IMR-90 (cell line): ENCODE results near the gene SLBP. TPM values are rescaled to one million over a fixed set of nuclear protein-coding genes. Genes with fewer than 3 reads are reported as not detected.

Source experiments
- ATAC-seq: fragments of 200-7000 bp; cut with Tn5 transposase; 2 replicates; pipeline ENCODE4 v1.9.1; 2020; ENCODE audit warnings: low read depth, mild to moderate bottlenecking, moderate library complexity
- BruUV-seq: library from RNA; stranded (reverse); fragments of 400-500 nt; replicated peaks from 2 replicates; lab custom pipeline; 2021; lab: Mats Ljungman, UMichigan
- CTCF ChIA-PET: fragments of 300-600 bp; formaldehyde crosslinking; extraction: SDS; loops from one replicate; lab custom pipeline; 2021; ENCODE audit warnings: antibody characterized with exemption; lab: Yijun Ruan, JAX
- POLR2A ChIA-PET: fragments of 300-600 bp; sonication (Branson Sonifier 250); formaldehyde crosslinking; loops from one replicate; lab custom pipeline; 2022; ENCODE audit warnings: antibody characterized with exemption; ENCODE audit not compliant: unreplicated experiment; lab: Charles Lee
- DNase-seq: peaks from one replicate; pipeline ENCODE4 v3.0.0; 2013
- H2AFZ ChIP-seq: replicated peaks from 2 replicates; pipeline ENCODE3; 2013; ENCODE audit warnings: low read length, mild to moderate bottlenecking; ENCODE audit not compliant: poor library complexity
- H2AK5ac ChIP-seq: 2 replicates; pipeline ENCODE4 v1.6.1; 2013; ENCODE audit warnings: low read depth, low read length, inconsistent platforms
- H2AK9ac ChIP-seq: replicated peaks from 2 replicates; pipeline ENCODE3; 2013; ENCODE audit warnings: mild to moderate bottlenecking, low read depth, low read length, moderate library complexity; ENCODE audit not compliant: poor library complexity
- H2BK120ac ChIP-seq: 2 replicates; pipeline ENCODE4 v1.6.1; 2013; ENCODE audit warnings: low read depth, low read length, inconsistent platforms
- H2BK15ac ChIP-seq: 3 replicates; pipeline ENCODE4 v1.6.1; 2013; ENCODE audit warnings: low read depth, low read length, inconsistent platforms
- H2BK20ac ChIP-seq: 2 replicates; pipeline ENCODE4 v1.6.1; 2013; ENCODE audit warnings: low read depth, mild to moderate bottlenecking, inconsistent platforms, low read length, moderate library complexity
- H2BK5ac ChIP-seq: 2 replicates; pipeline ENCODE4 v1.6.1; 2013; ENCODE audit warnings: mild to moderate bottlenecking, low read depth, low read length, inconsistent platforms; ENCODE audit not compliant: poor library complexity, severe bottlenecking
- H3K14ac ChIP-seq: replicated peaks from 2 replicates; pipeline ENCODE4 v1.6.1; 2013; ENCODE audit warnings: low read depth, low read length, inconsistent platforms
- H3K18ac ChIP-seq: 2 replicates; pipeline ENCODE4 v1.6.1; 2013; ENCODE audit warnings: low read depth, low read length, control low read depth
- H3K23ac ChIP-seq: 2 replicates; pipeline ENCODE4 v1.6.1; 2013; ENCODE audit warnings: low read depth, low read length, inconsistent platforms
- H3K27ac ChIP-seq: 2 replicates; pipeline ENCODE4 v1.5.1; 2013; ENCODE audit warnings: mild to moderate bottlenecking, control low read depth, low read length; ENCODE audit not compliant: insufficient read depth
- H3K27me3 ChIP-seq: 2 replicates; pipeline ENCODE4 v1.6.1; 2013; ENCODE audit warnings: low read length; ENCODE audit not compliant: control insufficient read depth, insufficient read depth
- H3K36me3 ChIP-seq: 2 replicates; pipeline ENCODE4 v1.6.1; 2013; ENCODE audit warnings: low read length, mixed read lengths; ENCODE audit not compliant: control insufficient read depth, insufficient read depth
- H3K4ac ChIP-seq: 2 replicates; pipeline ENCODE4 v1.6.1; 2013; ENCODE audit warnings: low read depth, low read length, inconsistent platforms
- H3K4me1 ChIP-seq: 2 replicates; pipeline ENCODE4 v1.6.1; 2013; ENCODE audit warnings: low read length, mixed read lengths; ENCODE audit not compliant: control insufficient read depth, insufficient read depth
- H3K4me2 ChIP-seq: 2 replicates; pipeline ENCODE4 v1.6.1; 2013; ENCODE audit warnings: low read depth, mild to moderate bottlenecking, control low read depth, low read length, moderate library complexity
- H3K4me3 ChIP-seq: 2 replicates; pipeline ENCODE4 v1.5.1; 2013; ENCODE audit warnings: low read depth, mild to moderate bottlenecking, control low read depth, low read length, moderate library complexity; ENCODE audit not compliant: insufficient read depth
- H3K56ac ChIP-seq: 2 replicates; pipeline ENCODE4 v1.6.1; 2013; ENCODE audit warnings: low read length, inconsistent platforms; ENCODE audit not compliant: insufficient read depth; ENCODE audit errors: extremely low read depth
- H3K79me1 ChIP-seq, 2 experiments: 2 replicates each; pipeline ENCODE4 v1.6.1; 2013; ENCODE audit warnings: low read length in 2 of 2, inconsistent platforms in 1 of 2, low read depth in 1 of 2
- H3K9ac ChIP-seq: 2 replicates; pipeline ENCODE4 v1.6.1; 2013; ENCODE audit warnings: low read depth, low read length, control low read depth
- H3K9me1 ChIP-seq: 2 replicates; pipeline ENCODE4 v1.6.1; 2013; ENCODE audit warnings: low read length, inconsistent platforms; ENCODE audit not compliant: insufficient read depth
- H3K9me3 ChIP-seq: 2 replicates; pipeline ENCODE4 v1.6.1; 2013; ENCODE audit warnings: low read length; ENCODE audit not compliant: control insufficient read depth, insufficient read depth
- H4K20me1 ChIP-seq: 2 replicates; pipeline ENCODE4 v1.6.1; 2013; ENCODE audit warnings: low read length, inconsistent platforms; ENCODE audit not compliant: insufficient read depth
- H4K5ac ChIP-seq: 2 replicates; pipeline ENCODE4 v1.6.1; 2013; ENCODE audit warnings: mild to moderate bottlenecking, low read depth, low read length, control low read depth
- H4K8ac ChIP-seq, 2 experiments: 2 replicates each; pipeline ENCODE4 v1.6.1; 2013; ENCODE audit warnings: low read depth in 2 of 2, low read length in 2 of 2, control low read depth in 1 of 2, inconsistent platforms in 1 of 2
- H4K91ac ChIP-seq: 2 replicates; pipeline ENCODE4 v1.6.1; 2013; ENCODE audit warnings: low read depth, low read length, inconsistent platforms; ENCODE audit not compliant: insufficient read depth
- BHLHE40 ChIP-seq: fragments of 150-350 bp; IDR thresholded peaks from 2 replicates; pipeline ENCODE4 v1.6.1; 2016; ENCODE audit warnings: mild to moderate bottlenecking, low read depth, low read length
- CEBPB ChIP-seq: IDR thresholded peaks from 2 replicates; pipeline ENCODE4 v1.6.1; 2012; ENCODE audit warnings: low read depth, low read length, improper control_type of control experiment
- CHD1 ChIP-seq: IDR thresholded peaks from 2 replicates; pipeline ENCODE4 v1.6.1; 2012; ENCODE audit warnings: low read depth, low read length, improper control_type of control experiment
- CTCF ChIP-seq: conservative IDR thresholded peaks from 2 replicates; pipeline ENCODE4 v1.5.1; 2012; ENCODE audit warnings: mild to moderate bottlenecking, low read depth, low read length, improper control_type of control experiment
- ELK1 ChIP-seq: fragments of 150-350 bp; IDR thresholded peaks from 2 replicates; pipeline ENCODE4 v1.6.1; 2016; ENCODE audit warnings: low read depth, mild to moderate bottlenecking, low read length, moderate library complexity, borderline replicate concordance
- FOS ChIP-seq: fragments of 150-350 bp; IDR thresholded peaks from 2 replicates; pipeline ENCODE4 v1.6.1; 2016; ENCODE audit warnings: low read depth, low read length
- MAFK ChIP-seq: IDR thresholded peaks from 2 replicates; pipeline ENCODE4 v1.6.1; 2012; ENCODE audit warnings: low read depth, low read length, improper control_type of control experiment
- MAZ ChIP-seq: IDR thresholded peaks from 2 replicates; pipeline ENCODE4 v1.6.1; 2012; ENCODE audit warnings: low read depth, mild to moderate bottlenecking, low read length, improper control_type of control experiment, moderate library complexity, borderline replicate concordance
- MXI1 ChIP-seq: IDR thresholded peaks from 2 replicates; pipeline ENCODE4 v1.6.1; 2012; ENCODE audit warnings: low read depth, mild to moderate bottlenecking, low read length, moderate library complexity, borderline replicate concordance
- NFE2L2 ChIP-seq: fragments of 150-350 bp; IDR thresholded peaks from 2 replicates; pipeline ENCODE4 v1.6.1; 2016; ENCODE audit warnings: low read depth, mild to moderate bottlenecking, low read length
- POLR2A ChIP-seq: IDR thresholded peaks from 2 replicates; pipeline ENCODE4 v1.6.1; 2012; ENCODE audit warnings: mild to moderate bottlenecking, low read depth, low read length
- RAD21 ChIP-seq: IDR thresholded peaks from 2 replicates; pipeline ENCODE4 v1.6.1; 2012; ENCODE audit warnings: low read length, improper control_type of control experiment
- RFX5 ChIP-seq: IDR thresholded peaks from 2 replicates; pipeline ENCODE4 v1.8.0; 2012; ENCODE audit warnings: low read depth, mild to moderate bottlenecking, low read length, moderate library complexity
- SMC3 ChIP-seq: fragments of 150-350 bp; IDR thresholded peaks from 2 replicates; pipeline ENCODE4 v1.6.1; 2016; ENCODE audit warnings: low read depth, mild to moderate bottlenecking, antibody characterized with exemption, low read length, moderate library complexity
- USF2 ChIP-seq: fragments of 150-350 bp; IDR thresholded peaks from 2 replicates; pipeline ENCODE4 v1.6.1; 2017; ENCODE audit warnings: mild to moderate bottlenecking, antibody characterized with exemption, low read length, low read depth
- WGBS, 2 experiments: methylation state at CpG; one replicate each; pipeline versions ENCODE4 v1.1.5 to v1.1.7; 2013; ENCODE audit warnings: missing lambda C conversion rate in 2 of 2; ENCODE audit not compliant: insufficient read length in 1 of 2; ENCODE audit errors: extremely low coverage in 2 of 2; 5-methylcytosine and 5-hydroxymethylcytosine counted together
- dilution Hi-C: fragments of 300-500 bp; cut with HindIII; formaldehyde crosslinking; loops from one replicate; pipeline ENCODE4 v1.14.3; 2018; ENCODE audit warnings: low sequenced_read_pairs; ENCODE audit not compliant: unreplicated experiment
- in situ Hi-C: fragments of 300-500 bp; cut with MboI; formaldehyde crosslinking; loops from 3 replicates; pipeline ENCODE4 v1.14.3; 2019; ENCODE audit warnings: low sequenced_read_pairs, inconsistent platforms, mixed read lengths
- intact Hi-C: fragments of 100-400 bp; cut with micrococcal nuclease; formaldehyde crosslinking; loops from 2 replicates; pipeline ENCODE4 v1.10.0; 2022
- polyA plus RNA-seq, 3 experiments: library from polyadenylated mRNA; depleted of rRNA; stranded (reverse); fragments of >200 nt; gene quantifications; 2 replicates each; pipeline ENCODE4 v1.2.3, GENCODE V29; 2012; ENCODE audit warnings: low replicate concordance in 1 of 3
- total RNA-seq: library from RNA; depleted of rRNA; stranded (reverse); fragments of >200 nt; gene quantifications from 2 replicates; pipeline ENCODE4 v1.2.3, GENCODE V29; 2012

SLBP gene
- total and polyA plus RNA-seq, 2 of the 4 experiments (the other 2 are of a cell fraction): 64.9 to 66.1 TPM

GRCh38 chr4:1659104-1660043 is 52.7 kb downstream of the SLBP start:
- CTCF ChIA-PET: no interaction called here
- no peak overlapping the region for H2BK5ac ChIP-seq
- H4K20me1 ChIP-seq: no peaks in the 10 kb centered on the region
- H4K91ac ChIP-seq: no peak overlapping the region
- no peak overlapping the region for H2BK20ac ChIP-seq
- H3K79me1 ChIP-seq: no peaks in the 10 kb centered on the region
- H3K14ac ChIP-seq: no peak overlapping the region
- H3K4ac ChIP-seq: no peak overlapping the region
- dilution Hi-C loops: no loop called here
- in situ Hi-C loops: no loop called here
- H4K8ac ChIP-seq: no peak overlapping the region
- H3K23ac ChIP-seq: no peak overlapping the region
- no peak overlapping the region for H2BK120ac ChIP-seq
- no peak overlapping the region for H2AK5ac ChIP-seq
- H3K4me2 ChIP-seq: no peak overlapping the region
- H3K27me3 ChIP-seq: no peaks in the 10 kb centered on the region
- H3K18ac ChIP-seq: no peak overlapping the region
- H3K9me1 ChIP-seq: no peaks in the 10 kb centered on the region
- intact Hi-C loops: no loop called here
- H3K56ac ChIP-seq: no peak overlapping the region
- no peak overlapping the region for H3K27ac ChIP-seq
- ATAC-seq (no peak), DNase-seq (no peak)
- H3K4me1 ChIP-seq: no peaks in the 10 kb centered on the region
- no peaks in the 10 kb centered on the region for H3K36me3 ChIP-seq
- WGBS, 2 experiments: 88% methylated on average over 24 of the region's 39 CpGs; no CpG with 5 or more reads in 1 of the 2 experiments
- no peaks in the 10 kb centered on the region for H3K9me3 ChIP-seq
- H4K5ac ChIP-seq: no peak overlapping the region
- no peak overlapping the region for H2AK9ac ChIP-seq
- BruUV-seq: no TSS peak
- no peak overlapping the region for H3K4me3 ChIP-seq
- H2BK15ac ChIP-seq: no peak overlapping the region
- POLR2A ChIA-PET: no interaction called here
- H3K9ac ChIP-seq: no peak overlapping the region
- no peak overlapping the region for H2AFZ ChIP-seq
- TF ChIP-seq CEBPB (no peak), POLR2A (no peak), SMC3 (no peak), NFE2L2 (no peak), MXI1 (no peak), MAZ (no peak), CHD1 (no peak), RAD21 (no peak), RFX5 (no peak), MAFK (no peak), ELK1 (no peak), BHLHE40 (no peak), CTCF (no peak), FOS (no peak), USF2 (no peak)
